Activated naive CD8-positive, alpha-beta T cell (primary cell): ENCODE results near the gene UBE3D.

Experiments
- H3K27ac Mint-ChIP-seq: one replicate; pipeline ENCODE4 v1.8.0; 2021; ENCODE audit warnings: mixed read lengths
- H3K27me3 Mint-ChIP-seq: one replicate; pipeline ENCODE4 v1.8.0; 2021; ENCODE audit warnings: mixed read lengths
- H3K36me3 Mint-ChIP-seq: one replicate; pipeline ENCODE4 v1.8.0; 2021; ENCODE audit warnings: mixed read lengths
- H3K4me1 Mint-ChIP-seq: one replicate; pipeline ENCODE4 v1.8.0; 2021; ENCODE audit warnings: low read depth, mixed read lengths
- H3K4me3 Mint-ChIP-seq: one replicate; pipeline ENCODE4 v1.8.0; 2021; ENCODE audit warnings: mild to moderate bottlenecking, mixed read lengths
- H3K9me3 Mint-ChIP-seq: one replicate; pipeline ENCODE4 v1.8.0; 2021; ENCODE audit warnings: low read depth, mixed read lengths

The UBE3D gene

GRCh38 chr6:82924799-82925535 is 140.7 kb downstream of the UBE3D start:
- peaks cover 30% of the 10 kb centered on the region for H3K36me3 Mint-ChIP-seq
- H3K4me3 Mint-ChIP-seq, result no peak overlapping the region
- H3K9me3 Mint-ChIP-seq, result peaks cover 4% of the 10 kb centered on the region
- no peaks in the 10 kb centered on the region for H3K27me3 Mint-ChIP-seq
- H3K27ac Mint-ChIP-seq, result no peak overlapping the region
- H3K4me1 Mint-ChIP-seq, result no peaks in the 10 kb centered on the region

- Mint-ChIP-seq H3K27ac (no peak overlapping the region), H3K4me3 (no peak overlapping the region), H3K36me3 (peaks cover 28% of the 10 kb centered on the region), H3K9me3 (no peaks in the 10 kb centered on the region), H3K4me1 (no peaks in the 10 kb centered on the region), H3K27me3 (no peaks in the 10 kb centered on the region)
Observed at GRCh38 chr6:82921258-82921657, 144.4 kb downstream of the UBE3D start.

- no peaks in the 10 kb centered on the region for H3K9me3 Mint-ChIP-seq
- no peak overlapping the region for H3K4me3 Mint-ChIP-seq
- peaks cover 23% of the 10 kb centered on the region for H3K36me3 Mint-ChIP-seq
- no peaks in the 10 kb centered on the region for H3K27me3 Mint-ChIP-seq
- H3K4me1 Mint-ChIP-seq, result no peaks in the 10 kb centered on the region
- no peak overlapping the region for H3K27ac Mint-ChIP-seq
Observed at GRCh38 chr6:82917346-82918064, 148.1 kb downstream of the UBE3D start.

GRCh38 chr6:82915666-82916065 is 150.0 kb downstream of the UBE3D start:
- Mint-ChIP-seq H3K4me3 (no peak overlapping the region), H3K4me1 (no peaks in the 10 kb centered on the region), H3K36me3 (peaks cover 20% of the 10 kb centered on the region), H3K27ac (no peak overlapping the region), H3K27me3 (no peaks in the 10 kb centered on the region), H3K9me3 (no peaks in the 10 kb centered on the region)

GRCh38 chr6:82914511-82914910 is 151.1 kb downstream of the UBE3D start:
- H3K4me3 Mint-ChIP-seq, result no peak overlapping the region
- H3K9me3 Mint-ChIP-seq, result no peaks in the 10 kb centered on the region
- H3K27me3 Mint-ChIP-seq, result no peaks in the 10 kb centered on the region
- no peaks in the 10 kb centered on the region for H3K4me1 Mint-ChIP-seq
- H3K27ac Mint-ChIP-seq, result no peak overlapping the region
- peaks cover 14% of the 10 kb centered on the region for H3K36me3 Mint-ChIP-seq

GRCh38 chr6:82910820-82911219 is 154.8 kb downstream of the UBE3D start:
- H3K9me3 Mint-ChIP-seq, result no peaks in the 10 kb centered on the region
- no peak overlapping the region for H3K27ac Mint-ChIP-seq
- H3K4me1 Mint-ChIP-seq, result no peaks in the 10 kb centered on the region
- H3K27me3 Mint-ChIP-seq, result no peaks in the 10 kb centered on the region
- no peak overlapping the region for H3K4me3 Mint-ChIP-seq
- peaks cover 12% of the 10 kb centered on the region for H3K36me3 Mint-ChIP-seq

GRCh38 chr6:82910395-82910794 is 155.2 kb downstream of the UBE3D start:
- peaks cover 10% of the 10 kb centered on the region for H3K36me3 Mint-ChIP-seq
- H3K9me3 Mint-ChIP-seq, result no peaks in the 10 kb centered on the region
- no peaks in the 10 kb centered on the region for H3K27me3 Mint-ChIP-seq
- no peak overlapping the region for H3K4me3 Mint-ChIP-seq
- no peaks in the 10 kb centered on the region for H3K4me1 Mint-ChIP-seq
- H3K27ac Mint-ChIP-seq, result no peak overlapping the region

GRCh38 chr6:82909551-82909950 is 156.1 kb downstream of the UBE3D start:
- Mint-ChIP-seq H3K36me3 (peaks cover 10% of the 10 kb centered on the region), H3K27me3 (no peaks in the 10 kb centered on the region), H3K4me3 (no peak overlapping the region), H3K27ac (no peak overlapping the region), H3K9me3 (no peaks in the 10 kb centered on the region), H3K4me1 (no peaks in the 10 kb centered on the region)

GRCh38 chr6:82908661-82909060 is 157.0 kb downstream of the UBE3D start:
- Mint-ChIP-seq H3K27ac (no peak overlapping the region), H3K4me3 (no peak overlapping the region), H3K4me1 (no peaks in the 10 kb centered on the region), H3K27me3 (no peaks in the 10 kb centered on the region), H3K36me3 (peaks cover 13% of the 10 kb centered on the region), H3K9me3 (no peaks in the 10 kb centered on the region)

GRCh38 chr6:82906951-82907350 is 158.7 kb downstream of the UBE3D start:
- Mint-ChIP-seq H3K4me1 (no peaks in the 10 kb centered on the region), H3K36me3 (peaks cover 18% of the 10 kb centered on the region), H3K27ac (no peak overlapping the region), H3K4me3 (no peak overlapping the region), H3K27me3 (no peaks in the 10 kb centered on the region), H3K9me3 (no peaks in the 10 kb centered on the region)

- peaks cover 16% of the 10 kb centered on the region for H3K36me3 Mint-ChIP-seq
- H3K27me3 Mint-ChIP-seq, result no peaks in the 10 kb centered on the region
Observed at GRCh38 chr6:82906489-82906888, 159.2 kb downstream of the UBE3D start.

GRCh38 chr6:82904860-82905259 is 160.8 kb downstream of the UBE3D start:
- Mint-ChIP-seq H3K4me3 (no peak overlapping the region), H3K27me3 (no peaks in the 10 kb centered on the region), H3K27ac (no peak overlapping the region), H3K9me3 (no peaks in the 10 kb centered on the region), H3K4me1 (no peaks in the 10 kb centered on the region), H3K36me3 (peaks cover 18% of the 10 kb centered on the region)

More at GRCh38 chr6:82906489-82906888, 159.2 kb downstream of the UBE3D start:
- H3K4me1 Mint-ChIP-seq, result no peaks in the 10 kb centered on the region
- H3K9me3 Mint-ChIP-seq, result no peaks in the 10 kb centered on the region
- no peak overlapping the region for H3K27ac Mint-ChIP-seq
- H3K4me3 Mint-ChIP-seq, result no peak overlapping the region

GRCh38 chr6:82904257-82904656 is 161.4 kb downstream of the UBE3D start:
- H3K36me3 Mint-ChIP-seq, result peaks cover 18% of the 10 kb centered on the region
- no peaks in the 10 kb centered on the region for H3K9me3 Mint-ChIP-seq
- H3K4me1 Mint-ChIP-seq, result no peaks in the 10 kb centered on the region
- no peaks in the 10 kb centered on the region for H3K27me3 Mint-ChIP-seq
- no peak overlapping the region for H3K27ac Mint-ChIP-seq
- H3K4me3 Mint-ChIP-seq, result no peak overlapping the region

- H3K27me3 Mint-ChIP-seq, result no peaks in the 10 kb centered on the region
- no peak overlapping the region for H3K27ac Mint-ChIP-seq
- peaks cover 16% of the 10 kb centered on the region for H3K36me3 Mint-ChIP-seq
- peaks cover 5% of the 10 kb centered on the region for H3K9me3 Mint-ChIP-seq
- H3K4me3 Mint-ChIP-seq, result no peak overlapping the region
- H3K4me1 Mint-ChIP-seq, result no peaks in the 10 kb centered on the region
Observed at GRCh38 chr6:82902290-82902689, 163.4 kb downstream of the UBE3D start.

GRCh38 chr6:82894653-82895259 is 170.9 kb downstream of the UBE3D start:
- Mint-ChIP-seq H3K36me3 (peaks cover 21% of the 10 kb centered on the region), H3K4me3 (no peak overlapping the region), H3K27ac (no peak overlapping the region), H3K4me1 (no peaks in the 10 kb centered on the region), H3K27me3 (no peaks in the 10 kb centered on the region), H3K9me3 (peaks cover 5% of the 10 kb centered on the region)
